ENCODE measurements around the gene SLC35E1.

Gene SLC35E1

GRCh38 chr19:16524991-16525734, 47.1 kb downstream of the SLC35E1 start:
- no peak for DNase-seq (ENCODE audit: low read depth in 2 of 2)
- TF ChIP-seq, protein P1, sequence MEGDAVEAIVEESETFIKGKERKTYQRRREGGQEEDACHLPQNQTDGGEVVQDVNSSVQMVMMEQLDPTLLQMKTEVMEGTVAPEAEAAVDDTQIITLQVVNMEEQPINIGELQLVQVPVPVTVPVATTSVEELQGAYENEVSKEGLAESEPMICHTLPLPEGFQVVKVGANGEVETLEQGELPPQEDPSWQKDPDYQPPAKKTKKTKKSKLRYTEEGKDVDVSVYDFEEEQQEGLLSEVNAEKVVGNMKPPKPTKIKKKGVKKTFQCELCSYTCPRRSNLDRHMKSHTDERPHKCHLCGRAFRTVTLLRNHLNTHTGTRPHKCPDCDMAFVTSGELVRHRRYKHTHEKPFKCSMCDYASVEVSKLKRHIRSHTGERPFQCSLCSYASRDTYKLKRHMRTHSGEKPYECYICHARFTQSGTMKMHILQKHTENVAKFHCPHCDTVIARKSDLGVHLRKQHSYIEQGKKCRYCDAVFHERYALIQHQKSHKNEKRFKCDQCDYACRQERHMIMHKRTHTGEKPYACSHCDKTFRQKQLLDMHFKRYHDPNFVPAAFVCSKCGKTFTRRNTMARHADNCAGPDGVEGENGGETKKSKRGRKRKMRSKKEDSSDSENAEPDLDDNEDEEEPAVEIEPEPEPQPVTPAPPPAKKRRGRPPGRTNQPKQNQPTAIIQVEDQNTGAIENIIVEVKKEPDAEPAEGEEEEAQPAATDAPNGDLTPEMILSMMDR (IDR thresholded peaks at IDR 0.05; ENCODE audit: low read depth, low read length) = no peak
- H3K4me3 ChIP-seq (replicated peaks in 1 of 2; ENCODE audit: low read depth in 2 of 2, low read length in 2 of 2) = no peak overlapping the region

GRCh38 chr19:16522559-16523377, 49.4 kb downstream of the SLC35E1 start:
- H3K4me3 ChIP-seq (replicated peaks in 1 of 2; ENCODE audit: low read depth in 2 of 2, low read length in 2 of 2) = no peak overlapping the region
- TF ChIP-seq, protein P1 (IDR thresholded peaks at IDR 0.05; ENCODE audit: low read depth, low read length) = no peak
- DNase-seq (ENCODE audit: low read depth in 2 of 2) = no peak

DNA sequence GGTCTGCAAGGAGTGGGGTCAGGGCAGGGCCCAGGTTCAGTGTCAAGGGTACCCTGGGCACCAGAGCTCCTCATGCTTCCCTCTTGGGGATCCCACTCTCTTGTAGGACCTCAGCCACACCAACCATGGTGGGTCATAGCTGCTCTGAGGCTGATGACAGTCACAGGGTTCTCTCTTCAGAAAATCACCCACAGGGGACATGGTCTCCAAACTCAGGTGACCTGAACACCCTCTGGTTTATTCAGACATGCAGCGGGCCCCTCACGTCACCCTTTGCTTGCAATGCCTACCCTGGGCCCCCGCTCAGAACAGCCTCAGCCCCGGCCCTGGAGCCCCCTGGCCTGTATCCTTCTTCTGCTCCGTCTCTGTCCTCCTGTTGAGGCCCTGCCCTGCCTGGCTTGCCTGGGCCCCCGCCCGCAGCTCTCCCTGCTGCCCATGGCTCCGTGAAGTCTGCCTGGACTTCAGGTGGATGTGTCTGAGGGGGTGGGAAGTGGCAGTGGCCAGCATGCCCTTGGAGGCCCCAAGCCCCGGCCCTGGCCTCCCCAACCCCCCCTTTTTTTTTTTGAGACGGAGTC, 50.4 kb downstream of the SLC35E1 start:
- no peak overlapping the region for H3K4me3 ChIP-seq (replicated peaks in 1 of 2; ENCODE audit: low read depth in 2 of 2, low read length in 2 of 2)
- no peak for DNase-seq (ENCODE audit: low read depth in 2 of 2)
- TF ChIP-seq, protein P1 (IDR thresholded peaks at IDR 0.05; ENCODE audit: low read depth, low read length) = no peak

DNA sequence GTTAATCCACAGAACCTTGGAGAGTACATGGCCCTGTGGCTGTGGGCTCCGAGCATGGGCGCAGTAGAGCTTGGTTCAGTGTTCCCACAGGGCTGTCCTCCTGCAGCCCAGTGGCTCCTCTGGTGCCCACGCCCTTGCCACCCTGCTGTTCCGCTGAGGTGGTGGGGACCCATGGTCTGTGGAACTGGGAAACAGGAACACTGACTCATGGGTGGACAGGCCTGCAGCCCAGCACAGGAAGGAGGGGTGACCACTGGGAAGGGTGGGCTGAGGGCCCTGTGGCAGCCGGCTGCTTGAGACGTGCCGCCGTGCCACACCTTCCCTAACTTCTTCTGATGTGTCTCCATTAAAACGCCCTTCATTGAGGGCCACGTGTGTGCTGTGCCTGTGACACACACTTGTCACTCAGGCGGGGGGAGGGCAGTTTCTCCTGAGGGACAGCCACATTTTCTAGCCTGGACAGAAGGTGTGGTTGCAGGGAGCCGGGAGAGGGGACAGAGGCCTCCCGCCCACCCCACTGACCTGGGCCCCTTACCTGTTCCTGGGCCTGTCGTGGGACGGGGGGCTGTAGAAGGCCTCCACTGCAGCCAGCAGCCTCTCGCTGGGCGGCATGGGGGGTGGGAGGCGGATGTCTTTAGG, 51.1 kb downstream of the SLC35E1 start:
- TF ChIP-seq, protein P1 (IDR thresholded peaks at IDR 0.05; ENCODE audit: low read depth, low read length) = no peak
- no peak overlapping the region for H3K4me3 ChIP-seq (replicated peaks in 1 of 2; ENCODE audit: low read depth in 2 of 2, low read length in 2 of 2)

DNA sequence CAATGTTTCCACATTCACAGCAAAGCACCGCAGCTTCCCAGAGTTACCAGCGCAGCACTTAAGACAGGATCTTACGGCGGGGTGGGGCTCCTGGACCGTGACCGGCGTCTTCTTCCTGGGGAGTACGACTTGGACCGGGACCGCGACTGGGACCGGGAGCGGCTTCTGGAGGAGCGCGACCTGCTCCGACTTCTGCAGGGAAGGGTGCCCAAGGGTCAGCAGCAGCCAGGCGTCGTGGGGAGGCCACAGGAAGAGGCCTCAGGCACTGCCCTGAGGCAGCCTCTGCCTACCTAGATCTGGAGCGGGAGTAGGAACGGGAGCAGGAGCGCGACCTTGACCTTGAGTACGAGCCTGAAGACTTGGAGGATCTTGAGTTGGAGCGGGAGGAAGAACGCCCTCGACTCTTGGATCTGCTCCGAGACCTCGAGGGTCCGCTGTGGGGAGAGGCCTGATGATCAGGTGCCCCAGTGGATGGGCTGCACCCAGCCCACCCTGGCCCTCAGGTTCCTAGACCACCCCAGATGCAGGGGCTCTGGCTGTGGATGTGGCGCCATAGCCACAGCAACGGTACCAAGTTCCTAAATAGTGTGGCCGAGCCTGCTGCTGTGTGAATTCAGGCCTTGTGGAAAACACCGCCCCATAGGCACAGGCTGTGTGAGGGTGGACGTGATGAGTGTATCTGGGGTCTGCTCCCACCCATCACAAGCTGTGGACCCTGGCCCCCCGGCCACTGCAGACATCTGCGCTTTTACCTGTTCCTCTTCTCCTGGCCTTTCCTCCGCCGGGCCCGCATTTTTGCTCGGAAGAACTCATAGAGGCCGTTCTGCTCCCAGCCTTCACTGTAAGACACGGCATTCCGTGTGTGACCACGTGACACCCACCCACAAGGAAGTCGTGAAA, 51.9 kb downstream of the SLC35E1 start:
- TF ChIP-seq, protein P1 (IDR thresholded peaks at IDR 0.05; ENCODE audit: low read depth, low read length) = no peak
- no peak for DNase-seq (ENCODE audit: low read depth in 2 of 2)
- H3K4me3 ChIP-seq (replicated peaks in 1 of 2; ENCODE audit: low read depth in 2 of 2, low read length in 2 of 2) = no peak overlapping the region

More for the DNA sequence above, 51.1 kb downstream of the SLC35E1 start:
- no peak for DNase-seq (ENCODE audit: low read depth in 2 of 2)

Measured in cardiac fibroblast (primary cell).